SK-N-SH (cell line): ENCODE results near the gene LRRFIP2. TPM values are rescaled to one million over a fixed set of nuclear protein-coding genes. Genes with fewer than 3 reads are reported as not detected.

Experiments used
- CTCF ChIA-PET: fragments of 300-600, 350-600 bp; formaldehyde crosslinking; extraction: SDS; loops from one replicate; lab custom pipeline; 2021; lab: Yijun Ruan, JAX
- POLR2A ChIA-PET: fragments of 350-600 bp; sonication (Branson Sonifier 250); formaldehyde crosslinking; extraction: SDS; loops from one replicate; lab custom pipeline; 2020; ENCODE audit warnings: antibody characterized with exemption, inconsistent platforms; lab: Yijun Ruan, JAX
- DNase-seq: peaks from one replicate; pipeline ENCODE4 v3.0.0; 2012
- H2AFZ ChIP-seq: fragments of 200-600 bp; sonication (generic); 2 replicates; pipeline ENCODE4 v1.8.1; 2016; ENCODE audit warnings: antibody characterized with exemption, mild to moderate bottlenecking, low read depth
- H3F3A ChIP-seq: fragments of 200-600 bp; sonication (generic); replicated peaks from 2 replicates; pipeline ENCODE3; 2016; ENCODE audit warnings: antibody characterized with exemption, mild to moderate bottlenecking; ENCODE audit not compliant: insufficient read depth
- H3K27ac ChIP-seq, 2 experiments: fragments of 200-500 bp in 1 of 2; fragments of 200-600 bp in 1 of 2; sonication (Bioruptor generic) in 1 of 2; sonication (generic), shearing (Covaris generic) in 1 of 2; 2 replicates each; pipeline versions ENCODE4 v1.5.1 to v1.6.1; 2014 to 2016; ENCODE audit warnings: low read depth in 2 of 2, inconsistent platforms in 1 of 2, low read length in 1 of 2, mild to moderate bottlenecking in 1 of 2, mixed read lengths in 1 of 2
- H3K27me3 ChIP-seq: fragments of 200-600 bp; sonication (generic), shearing (Covaris generic); 2 replicates; pipeline ENCODE4 v1.6.1; 2016; ENCODE audit warnings: mixed run types; ENCODE audit not compliant: insufficient read depth
- H3K36me3 ChIP-seq, 2 experiments: fragments of 200-500 bp in 1 of 2; fragments of 200-600 bp in 1 of 2; sonication (Bioruptor generic) in 1 of 2; sonication (generic) in 1 of 2; replicated peaks in 1 of 2; 2 replicates each; pipeline versions ENCODE3 to v1.5.1; 2014 to 2016; ENCODE audit warnings: low read length in 1 of 2, mild to moderate bottlenecking in 1 of 2; ENCODE audit not compliant: insufficient read depth in 2 of 2, control insufficient read depth in 1 of 2
- H3K4me1 ChIP-seq, 2 experiments: fragments of 200-500 bp in 1 of 2; fragments of 200-600 bp in 1 of 2; sonication (Bioruptor generic) in 1 of 2; sonication (generic), shearing (Covaris generic) in 1 of 2; 2 replicates each; pipeline versions ENCODE4 v1.5.1 to v1.6.1; 2014 to 2016; ENCODE audit warnings: low read depth in 1 of 2, low read length in 1 of 2, mixed run types in 1 of 2; ENCODE audit not compliant: insufficient read depth in 2 of 2, control insufficient read depth in 1 of 2
- H3K4me2 ChIP-seq: fragments of 200-600 bp; sonication (generic), shearing (Covaris generic); 2 replicates; pipeline ENCODE4 v1.6.1; 2017; ENCODE audit warnings: mixed run types
- H3K4me3 ChIP-seq, 2 experiments: fragments of 200-500 bp in 1 of 2; fragments of 200-600 bp in 1 of 2; sonication (Bioruptor generic) in 1 of 2; sonication (generic), shearing (Covaris generic) in 1 of 2; 2 replicates each; pipeline versions ENCODE4 v1.5.1 to v1.8.1; 2014 to 2016; ENCODE audit warnings: low read depth in 2 of 2, inconsistent platforms in 1 of 2, low read length in 1 of 2, mild to moderate bottlenecking in 1 of 2, mixed read lengths in 1 of 2, moderate library complexity in 1 of 2
- H3K79me2 ChIP-seq: fragments of 200-600 bp; sonication (generic); 2 replicates; pipeline ENCODE4 v1.8.1; 2017; ENCODE audit warnings: mild to moderate bottlenecking; ENCODE audit not compliant: insufficient read depth
- H3K9ac ChIP-seq: fragments of 200-600 bp; sonication (generic); 2 replicates; pipeline ENCODE4 v1.6.1; 2017; ENCODE audit warnings: mixed run types
- H3K9me2 ChIP-seq: fragments of 200-600 bp; sonication (generic); 2 replicates; pipeline ENCODE4 v1.6.1; 2017; ENCODE audit warnings: mixed run types
- H3K9me3 ChIP-seq: fragments of 200-600 bp; sonication (generic); 2 replicates; pipeline ENCODE4 v1.6.1; 2017; ENCODE audit warnings: mixed run types, mild to moderate bottlenecking, moderate library complexity
- H4K20me1 ChIP-seq: fragments of 200-600 bp; sonication (generic); 2 replicates; pipeline ENCODE4 v1.6.1; 2017; ENCODE audit warnings: mild to moderate bottlenecking, mixed run types; ENCODE audit not compliant: insufficient read depth
- ELF1 ChIP-seq: IDR thresholded peaks from 2 replicates; pipeline ENCODE4 v1.4.0; 2012
- GATA2 ChIP-seq: sonication (generic); formaldehyde crosslinking; IDR thresholded peaks from 2 replicates; pipeline ENCODE4 v1.5.0; 2020; ENCODE audit warnings: mild to moderate bottlenecking, missing genetic modification reagents
- REST ChIP-seq: IDR thresholded peaks from 2 replicates; pipeline ENCODE4 v1.6.1; 2012; ENCODE audit warnings: mild to moderate bottlenecking, low read depth, low read length, moderate library complexity
- RFX5 ChIP-seq: IDR thresholded peaks from 2 replicates; pipeline ENCODE4 v1.6.1; 2012; ENCODE audit warnings: mild to moderate bottlenecking, improper control_type of control experiment, low read length
- SMC3 ChIP-seq: IDR thresholded peaks from 2 replicates; pipeline ENCODE4 v1.6.1; 2012; ENCODE audit warnings: low read depth, low read length, improper control_type of control experiment
- TAF1 ChIP-seq: IDR thresholded peaks from 2 replicates; pipeline ENCODE4 v1.6.1; 2012; ENCODE audit warnings: low read depth, mild to moderate bottlenecking, low read length, moderate library complexity, borderline replicate concordance
- TCF12 ChIP-seq: IDR thresholded peaks from 2 replicates; pipeline ENCODE4 v1.4.0; 2012
- USF2 ChIP-seq: fragments of 150-350 bp; IDR thresholded peaks from 2 replicates; pipeline ENCODE4 v1.6.1; 2017; ENCODE audit warnings: antibody characterized with exemption, low read length, low read depth, borderline replicate concordance
- WGBS: methylation state at CpG from one replicate; pipeline ENCODE4 v1.1.6; 2017; ENCODE audit warnings: low lambda C conversion rate; 5-methylcytosine and 5-hydroxymethylcytosine counted together
- polyA plus RNA-seq, 3 experiments: library from polyadenylated mRNA; depleted of rRNA; stranded (reverse); fragments of >200 nt; gene quantifications; 2 replicates each; pipeline ENCODE4 v1.2.3, GENCODE V29; 2012

The LRRFIP2 gene
- polyA plus RNA-seq, 1 of the 3 experiments (the other 2 are of a cell fraction): 27.2 TPM

GRCh38 chr3:37130448-37130847, 43.9 kb downstream of the LRRFIP2 start:
- peaks cover 18% of the 10 kb centered on the region for H4K20me1 ChIP-seq
- H2AFZ ChIP-seq: no peak overlapping the region
- H3K27ac ChIP-seq: no peak overlapping the region
- no peak overlapping the region for H3K4me2 ChIP-seq
- H3K9ac ChIP-seq: no peak overlapping the region
- peaks cover 6% of the 10 kb centered on the region for H3F3A ChIP-seq
- H3K9me2 ChIP-seq: no peaks in the 10 kb centered on the region
- no peak overlapping the region for H3K4me3 ChIP-seq
- TF ChIP-seq TAF1: no peak
- TF ChIP-seq ELF1: no peak
- TF ChIP-seq REST: no peak
- TF ChIP-seq USF2: no peak
- TF ChIP-seq GATA2 (CRISPR knock-in tag): no peak
- no peak for DNase-seq
- POLR2A ChIA-PET: no interaction called here
- peaks cover 0 to 16% of the 10 kb centered on the region in 2 experiments; a peak in 2 of 4 replicates for H3K4me1 ChIP-seq
- H3K9me3 ChIP-seq: no peaks in the 10 kb centered on the region
- no peaks in the 10 kb centered on the region for H3K27me3 ChIP-seq
- peaks cover 0 to 7% of the 10 kb centered on the region in 2 experiments for H3K36me3 ChIP-seq
- peaks cover 75% of the 10 kb centered on the region for H3K79me2 ChIP-seq
- WGBS: over 99% methylated on average over 3 of the region's 3 CpGs
- CTCF ChIA-PET: no interaction called here

GRCh38 chr3:37129871-37130270, 44.5 kb downstream of the LRRFIP2 start:
- Histone ChIP-seq H2AFZ (no peak overlapping the region), H3F3A (no peaks in the 10 kb centered on the region), H3K27ac (no peak overlapping the region), H4K20me1 (peaks cover 17% of the 10 kb centered on the region), H3K36me3 (peaks cover 0 to 7% of the 10 kb centered on the region in 2 experiments), H3K4me2 (no peak overlapping the region), H3K9ac (no peak overlapping the region), H3K4me1 (peaks cover 0 to 16% of the 10 kb centered on the region in 2 experiments; a peak in 2 of 4 replicates), H3K4me3 (no peak overlapping the region), H3K9me2 (no peaks in the 10 kb centered on the region), H3K79me2 (peaks cover 70% of the 10 kb centered on the region), H3K9me3 (no peaks in the 10 kb centered on the region), H3K27me3 (no peaks in the 10 kb centered on the region)
- POLR2A ChIA-PET: no interaction called here
- WGBS: 85% methylated on average over 3 of the region's 3 CpGs
- CTCF ChIA-PET: no interaction called here
- no peak for DNase-seq
- 0 out of 2 replicates have a peak, but pooled peaks have one; percentile 24 for TF ChIP-seq TCF12
- no peak for TF ChIP-seq SMC3
- TF ChIP-seq RFX5: no peak
